Astrocyte (in vitro differentiated cells and primary cell): ENCODE measurements around the gene ATP10B.

Source experiments
- EZH2 ChIP-seq: IDR thresholded peaks from 2 replicates; pipeline ENCODE4 v1.6.1; 2012; ENCODE audit warnings: mild to moderate bottlenecking, low read length, inconsistent platforms; ENCODE audit not compliant: insufficient read depth
- TF ChIP-seq, protein P1 (sequence below): IDR thresholded peaks from 2 replicates; pipeline ENCODE4 v1.5.1; 2011; ENCODE audit warnings: low read depth, mild to moderate bottlenecking, inconsistent platforms, low read length, moderate library complexity; ENCODE audit not compliant: insufficient read depth

DNA sequence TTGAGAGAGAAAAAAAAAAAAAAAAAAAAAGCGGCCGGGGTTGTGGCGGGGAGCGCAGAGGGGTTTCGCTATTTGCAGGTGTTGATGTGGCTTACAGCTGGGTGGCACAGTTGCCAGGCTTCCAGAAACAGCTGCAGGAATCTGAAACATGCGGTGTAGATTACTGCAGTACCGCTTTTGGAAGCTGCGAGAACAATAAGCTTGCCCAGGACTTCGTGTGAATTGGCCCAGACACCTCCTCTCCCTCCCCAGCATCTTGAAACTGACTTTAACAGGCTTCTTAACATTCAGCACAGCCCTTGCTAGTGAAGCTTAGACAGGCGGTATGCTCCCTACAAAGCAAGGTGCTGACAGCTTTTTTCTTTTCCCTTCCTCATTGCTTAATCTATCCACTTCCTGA lies 104.0 kb downstream of the ATP10B start:
- TF ChIP-seq, protein P1, sequence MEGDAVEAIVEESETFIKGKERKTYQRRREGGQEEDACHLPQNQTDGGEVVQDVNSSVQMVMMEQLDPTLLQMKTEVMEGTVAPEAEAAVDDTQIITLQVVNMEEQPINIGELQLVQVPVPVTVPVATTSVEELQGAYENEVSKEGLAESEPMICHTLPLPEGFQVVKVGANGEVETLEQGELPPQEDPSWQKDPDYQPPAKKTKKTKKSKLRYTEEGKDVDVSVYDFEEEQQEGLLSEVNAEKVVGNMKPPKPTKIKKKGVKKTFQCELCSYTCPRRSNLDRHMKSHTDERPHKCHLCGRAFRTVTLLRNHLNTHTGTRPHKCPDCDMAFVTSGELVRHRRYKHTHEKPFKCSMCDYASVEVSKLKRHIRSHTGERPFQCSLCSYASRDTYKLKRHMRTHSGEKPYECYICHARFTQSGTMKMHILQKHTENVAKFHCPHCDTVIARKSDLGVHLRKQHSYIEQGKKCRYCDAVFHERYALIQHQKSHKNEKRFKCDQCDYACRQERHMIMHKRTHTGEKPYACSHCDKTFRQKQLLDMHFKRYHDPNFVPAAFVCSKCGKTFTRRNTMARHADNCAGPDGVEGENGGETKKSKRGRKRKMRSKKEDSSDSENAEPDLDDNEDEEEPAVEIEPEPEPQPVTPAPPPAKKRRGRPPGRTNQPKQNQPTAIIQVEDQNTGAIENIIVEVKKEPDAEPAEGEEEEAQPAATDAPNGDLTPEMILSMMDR = no peak
- TF ChIP-seq EZH2 = no peak
